T-helper 1 cell treated with Interleukin-12 subunit alpha and Interleukin-12 subunit beta and Interleukin-4 antibody, amounts not matched to agents 30 μg/mL and 1 μg/mL, for 36 hours (primary cell): Measurements from ENCODE around the gene BSPH1.
"Not testable (repeated sequence)": the region's sequence is repeated elsewhere in the genome, so short reads cannot be mapped to it uniquely, and the experiment has no call there.

Experiments used
- H3K27ac Mint-ChIP-seq: one replicate; pipeline ENCODE4 v1.8.0; 2021; ENCODE audit warnings: mild to moderate bottlenecking, mixed read lengths
- H3K27me3 Mint-ChIP-seq: one replicate; pipeline ENCODE4 v1.8.0; 2021; ENCODE audit warnings: low read depth, mixed read lengths
- H3K36me3 Mint-ChIP-seq: one replicate; pipeline ENCODE4 v1.8.0; 2021; ENCODE audit warnings: low read depth, mixed read lengths
- H3K4me1 Mint-ChIP-seq: one replicate; pipeline ENCODE4 v1.8.0; 2021; ENCODE audit warnings: low read depth, mixed read lengths
- H3K4me3 Mint-ChIP-seq: one replicate; pipeline ENCODE4 v1.8.0; 2021; ENCODE audit warnings: mild to moderate bottlenecking, moderate library complexity, mixed read lengths
- H3K9me3 Mint-ChIP-seq: one replicate; pipeline ENCODE4 v1.8.0; 2021; ENCODE audit warnings: mixed read lengths

The BSPH1 gene

DNA sequence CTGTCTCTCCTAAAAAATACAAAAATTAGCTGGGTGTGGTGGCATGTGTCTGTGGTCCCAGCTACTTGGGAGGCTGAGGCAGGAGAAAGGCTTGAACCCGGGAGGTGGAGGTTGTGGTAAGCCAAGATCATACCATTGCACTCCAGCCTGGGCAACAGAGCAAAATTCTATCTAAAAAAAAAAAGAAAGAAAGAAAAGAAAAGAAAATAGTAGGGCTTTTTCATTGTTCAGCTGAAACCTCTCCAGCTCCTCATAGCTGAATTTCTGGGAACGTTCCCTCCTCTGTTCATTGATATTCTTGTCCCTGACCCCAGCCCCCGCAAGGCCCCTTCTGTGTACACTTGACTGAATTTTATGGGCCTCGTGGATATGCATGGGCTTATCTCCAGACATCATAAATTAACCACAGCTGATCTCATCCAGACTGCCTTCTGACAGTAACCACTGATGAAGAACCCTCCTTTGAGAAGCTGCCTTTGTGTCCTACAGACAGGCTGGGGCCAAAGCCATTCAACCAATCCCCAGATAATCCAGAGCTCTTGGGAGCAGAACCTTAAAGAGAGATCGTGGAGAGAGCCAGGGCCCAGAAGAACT, 2.3 kb upstream of the BSPH1 start, which contains the start of gene ELSPBP1:
Gene ELSPBP1 (plus strand): TSS at position 424 of the 594 bp plus-strand sequence. CDS start 14,036 bp downstream, outside the sequence.
- Mint-ChIP-seq H3K4me3 (no peak within 1 kb of the TSS), H3K27ac (no peak within 1 kb of the TSS), H3K4me1 (no peaks in the 10 kb centered on the region), H3K9me3 (no peaks in the 10 kb centered on the region), H3K27me3 (peaks cover 14% of the 10 kb centered on the region), H3K36me3 (no peaks in the 10 kb centered on the region)

DNA sequence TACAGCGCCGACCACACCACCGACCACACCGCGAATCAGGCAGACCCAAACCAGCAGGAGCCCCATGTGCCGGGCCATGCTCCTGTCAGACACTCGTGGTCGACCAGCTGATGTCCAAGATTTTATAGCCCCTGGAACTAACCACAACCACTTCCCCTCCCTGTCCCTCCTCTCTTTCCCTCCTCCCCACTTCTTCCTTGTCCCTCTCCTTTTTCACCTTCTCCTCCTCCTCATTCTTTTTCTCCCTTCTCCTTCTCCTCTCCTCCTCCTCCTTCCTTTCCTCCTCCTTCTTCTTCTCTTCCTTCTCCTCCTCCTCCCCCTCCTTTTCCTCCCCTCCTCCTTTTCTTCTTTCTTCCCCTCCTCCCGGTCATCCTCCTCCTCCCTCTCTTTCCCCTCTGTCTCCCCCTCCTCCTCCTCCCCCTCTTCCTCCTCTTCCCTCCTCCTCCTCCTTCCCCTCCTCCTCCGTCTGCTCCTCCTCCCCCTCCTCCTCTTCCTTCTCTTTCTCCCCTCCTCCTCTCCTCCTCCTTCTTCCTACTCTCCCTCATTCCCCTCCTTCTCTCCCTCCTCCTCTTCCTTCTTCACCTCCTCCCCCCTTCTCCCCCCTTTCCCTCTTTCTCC, 670 bp downstream of the BSPH1 start:
- no peak overlapping the region for H3K27ac Mint-ChIP-seq
- H3K27me3 Mint-ChIP-seq, result peaks cover 14% of the 10 kb centered on the region
- no peaks in the 10 kb centered on the region for H3K4me1 Mint-ChIP-seq
- no peaks in the 10 kb centered on the region for H3K9me3 Mint-ChIP-seq
- H3K4me3 Mint-ChIP-seq, result no peak overlapping the region
- no peaks in the 10 kb centered on the region for H3K36me3 Mint-ChIP-seq

- peaks cover 18% of the 10 kb centered on the region for H3K27me3 Mint-ChIP-seq
- H3K4me3 Mint-ChIP-seq, result no peak overlapping the region
- H3K36me3 Mint-ChIP-seq, result no peaks in the 10 kb centered on the region
- no peaks in the 10 kb centered on the region for H3K9me3 Mint-ChIP-seq
- H3K27ac Mint-ChIP-seq, result no peak overlapping the region
- H3K4me1 Mint-ChIP-seq, result no peaks in the 10 kb centered on the region
These were observed 18.4 kb downstream of the BSPH1 start for GRCh38 chr19:47973529-47973928.

DNA sequence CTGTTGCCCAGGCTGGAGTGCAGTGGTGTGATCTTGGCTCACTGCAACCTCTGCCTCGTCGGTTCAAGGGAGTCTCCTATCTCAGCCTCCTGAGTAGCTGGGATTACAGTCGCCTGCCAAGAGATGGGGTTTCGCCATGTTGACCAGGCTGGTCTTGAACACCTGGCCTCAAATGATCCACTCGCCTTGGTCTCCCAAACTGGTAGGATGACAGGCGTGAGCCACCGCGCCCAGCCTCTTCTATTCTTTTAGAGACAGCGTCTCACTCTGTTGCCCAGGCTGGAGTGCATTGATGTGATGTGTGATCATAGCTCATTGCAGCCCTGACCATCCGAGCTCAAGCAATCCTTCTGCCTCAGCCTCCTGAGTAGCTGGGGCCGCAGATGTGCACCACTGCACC, 36.0 kb downstream of the BSPH1 start:
- H3K4me1 Mint-ChIP-seq, H3K9me3 Mint-ChIP-seq, H3K4me3 Mint-ChIP-seq: not testable (repeated sequence)

DNA sequence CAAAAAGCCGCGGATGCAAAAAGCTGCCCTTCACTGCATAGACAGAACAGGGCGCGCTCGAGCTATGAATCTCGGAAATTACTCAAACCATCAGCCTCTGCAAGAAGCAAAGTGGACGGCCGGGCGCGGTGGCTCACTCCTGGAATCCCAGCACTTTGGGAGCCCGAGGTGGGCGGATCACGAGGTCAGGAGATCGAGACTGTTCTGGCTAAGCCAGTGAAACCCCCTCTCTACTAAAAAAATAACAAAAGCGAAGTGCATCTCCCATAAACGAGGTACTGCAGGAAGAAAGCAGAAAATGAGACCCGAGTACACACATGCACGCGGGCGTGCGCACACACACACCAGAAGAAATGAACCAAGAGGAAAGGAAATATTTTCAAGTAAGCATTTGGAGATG, 39.8 kb downstream of the BSPH1 start:
- not testable (repeated sequence) for H3K4me3 Mint-ChIP-seq, H3K27ac Mint-ChIP-seq, H3K36me3 Mint-ChIP-seq, H3K27me3 Mint-ChIP-seq, H3K4me1 Mint-ChIP-seq, H3K9me3 Mint-ChIP-seq

More for the DNA sequence above, 36.0 kb downstream of the BSPH1 start:
- not testable (repeated sequence) for H3K27ac Mint-ChIP-seq, H3K36me3 Mint-ChIP-seq, H3K27me3 Mint-ChIP-seq

- H3K4me3 Mint-ChIP-seq, H3K36me3 Mint-ChIP-seq, H3K9me3 Mint-ChIP-seq, H3K27ac Mint-ChIP-seq, H3K27me3 Mint-ChIP-seq, H3K4me1 Mint-ChIP-seq: not testable (repeated sequence)
These were observed 42.0 kb downstream of the BSPH1 start for GRCh38 chr19:47949852-47950521.

GRCh38 chr19:47928581-47928980, 63.4 kb downstream of the BSPH1 start:
- not testable (repeated sequence) for H3K27ac Mint-ChIP-seq, H3K4me3 Mint-ChIP-seq, H3K27me3 Mint-ChIP-seq, H3K4me1 Mint-ChIP-seq, H3K36me3 Mint-ChIP-seq, H3K9me3 Mint-ChIP-seq

DNA sequence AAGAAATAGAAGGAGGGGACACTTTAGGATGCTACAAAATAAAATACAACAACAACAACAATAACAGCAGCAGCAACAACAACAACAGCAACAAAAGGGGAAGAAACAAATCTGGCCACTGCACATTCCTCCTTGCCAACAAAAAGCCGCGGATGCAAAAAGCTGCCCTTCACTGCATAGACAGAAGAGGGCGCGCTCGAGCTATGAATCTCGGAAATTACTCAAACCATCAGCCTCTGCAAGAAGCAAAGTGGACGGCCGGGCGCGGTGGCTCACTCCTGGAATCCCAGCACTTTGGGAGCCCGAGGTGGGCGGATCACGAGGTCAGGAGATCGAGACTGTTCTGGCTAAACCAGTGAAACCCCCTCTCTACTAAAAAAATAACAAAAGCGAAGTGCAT, 71.9 kb downstream of the BSPH1 start:
- not testable (repeated sequence) for H3K36me3 Mint-ChIP-seq, H3K4me1 Mint-ChIP-seq, H3K27me3 Mint-ChIP-seq, H3K4me3 Mint-ChIP-seq, H3K9me3 Mint-ChIP-seq, H3K27ac Mint-ChIP-seq
